Measurements from ENCODE around the gene ITGA6.

DNA sequence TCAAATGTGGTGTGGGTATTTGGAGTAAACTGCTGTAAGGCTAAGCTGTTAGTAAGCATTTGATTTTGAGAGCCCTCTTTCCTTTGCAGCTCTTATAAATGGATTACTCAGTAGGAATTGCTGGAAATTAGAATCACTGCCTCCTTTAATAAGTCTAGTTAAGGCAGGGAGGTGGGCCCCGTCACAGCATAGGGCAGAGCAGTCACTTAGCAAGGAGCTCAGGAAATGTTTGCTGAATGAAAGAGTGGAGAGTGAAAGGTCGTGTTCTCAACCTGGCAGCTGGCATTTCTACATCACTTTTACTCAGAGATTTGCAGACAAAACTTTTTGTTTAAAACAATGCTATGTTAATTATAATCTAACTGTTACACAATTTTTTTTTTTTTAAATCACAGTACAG lies 25.5 kb downstream of the ITGA6 start:
- TF ChIP-seq, protein P1, sequence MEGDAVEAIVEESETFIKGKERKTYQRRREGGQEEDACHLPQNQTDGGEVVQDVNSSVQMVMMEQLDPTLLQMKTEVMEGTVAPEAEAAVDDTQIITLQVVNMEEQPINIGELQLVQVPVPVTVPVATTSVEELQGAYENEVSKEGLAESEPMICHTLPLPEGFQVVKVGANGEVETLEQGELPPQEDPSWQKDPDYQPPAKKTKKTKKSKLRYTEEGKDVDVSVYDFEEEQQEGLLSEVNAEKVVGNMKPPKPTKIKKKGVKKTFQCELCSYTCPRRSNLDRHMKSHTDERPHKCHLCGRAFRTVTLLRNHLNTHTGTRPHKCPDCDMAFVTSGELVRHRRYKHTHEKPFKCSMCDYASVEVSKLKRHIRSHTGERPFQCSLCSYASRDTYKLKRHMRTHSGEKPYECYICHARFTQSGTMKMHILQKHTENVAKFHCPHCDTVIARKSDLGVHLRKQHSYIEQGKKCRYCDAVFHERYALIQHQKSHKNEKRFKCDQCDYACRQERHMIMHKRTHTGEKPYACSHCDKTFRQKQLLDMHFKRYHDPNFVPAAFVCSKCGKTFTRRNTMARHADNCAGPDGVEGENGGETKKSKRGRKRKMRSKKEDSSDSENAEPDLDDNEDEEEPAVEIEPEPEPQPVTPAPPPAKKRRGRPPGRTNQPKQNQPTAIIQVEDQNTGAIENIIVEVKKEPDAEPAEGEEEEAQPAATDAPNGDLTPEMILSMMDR (conservative IDR thresholded peaks at IDR 0.05; ENCODE audit: low read depth, low read length) = no peak
- no peak for TF ChIP-seq EZH2 (IDR thresholded peaks at IDR 0.05; ENCODE audit: low read length, unreplicated experiment)
